IPS-20b (cell line): ENCODE results near the gene MIF.
"Not testable (repeated sequence)": the region's sequence is repeated elsewhere in the genome, so short reads cannot be mapped to it uniquely, and the experiment has no call there.

ENCODE experiments used
- H3K27ac ChIP-seq: one replicate; pipeline ENCODE4 v1.5.1; 2013; ENCODE audit warnings: low read length
- H3K27me3 ChIP-seq: 2 replicates; pipeline ENCODE4 v1.6.1; 2013; ENCODE audit warnings: mild to moderate bottlenecking, low read length, inconsistent platforms; ENCODE audit not compliant: insufficient read depth
- H3K36me3 ChIP-seq: 2 replicates; pipeline ENCODE4 v1.6.1; 2013; ENCODE audit warnings: low read depth, mild to moderate bottlenecking, inconsistent platforms, low read length, moderate library complexity; ENCODE audit not compliant: insufficient read depth
- H3K4me1 ChIP-seq: 2 replicates; pipeline ENCODE4 v1.6.1; 2013; ENCODE audit warnings: mild to moderate bottlenecking, control low read depth, inconsistent platforms, low read length, moderate library complexity; ENCODE audit not compliant: insufficient read depth
- H3K4me3 ChIP-seq: 2 replicates; pipeline ENCODE4 v1.5.1; 2013; ENCODE audit warnings: mild to moderate bottlenecking, low read length, inconsistent platforms
- H3K9ac ChIP-seq: 2 replicates; pipeline ENCODE4 v1.6.1; 2013; ENCODE audit warnings: low read depth, mild to moderate bottlenecking, inconsistent platforms, low read length, moderate library complexity
- H3K9me3 ChIP-seq: 2 replicates; pipeline ENCODE4 v1.6.1; 2013; ENCODE audit warnings: mild to moderate bottlenecking, low read depth, low read length, inconsistent platforms; ENCODE audit not compliant: insufficient read depth

The MIF gene

DNA sequence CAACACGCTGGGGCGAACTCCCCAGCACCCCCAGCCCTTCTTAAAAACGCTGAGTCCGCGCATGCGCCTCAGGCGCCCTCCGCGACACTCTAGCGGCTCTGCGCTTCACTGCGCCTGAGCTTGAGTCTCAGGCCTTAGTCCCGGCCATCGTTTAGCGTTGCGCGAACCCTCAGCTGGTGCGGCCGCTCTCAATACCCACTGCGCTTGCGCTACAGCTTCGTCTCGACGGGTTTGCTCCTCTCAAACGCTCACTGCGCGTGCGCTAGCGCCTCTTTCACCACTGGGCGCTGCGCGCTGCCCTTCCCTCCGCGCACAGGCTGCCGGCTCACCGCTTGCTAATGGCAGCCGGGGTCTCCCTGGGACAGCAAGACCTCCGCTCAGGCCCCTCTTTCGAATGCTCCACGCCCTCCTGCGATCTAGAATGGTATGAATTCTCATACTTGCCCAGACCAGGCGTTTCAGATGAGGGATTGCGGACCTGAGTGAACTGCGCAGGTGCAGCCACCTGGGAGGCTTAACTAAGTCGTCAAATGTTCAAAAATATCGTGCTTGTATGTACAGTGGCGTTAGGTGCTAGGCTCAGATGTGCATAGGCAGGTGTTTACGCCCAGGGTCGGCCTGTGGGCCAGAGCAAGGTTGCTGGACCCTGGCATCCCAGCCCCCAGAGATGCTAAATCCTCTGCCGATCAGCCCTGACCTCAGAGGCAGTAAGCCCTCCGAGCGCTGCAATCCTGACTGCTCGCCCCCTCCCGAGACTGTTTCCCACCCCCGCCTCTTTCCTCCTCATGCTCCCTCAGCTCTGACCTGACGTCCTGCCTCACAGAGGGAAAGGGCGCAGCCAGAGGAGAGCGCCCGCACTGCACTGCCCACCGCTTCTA, 36.3 kb upstream of the MIF start, which contains the start of gene SLC2A11:
Gene SLC2A11 (plus strand): TSS at position 270 of the 878 bp plus-strand sequence. CDS start 125 bp downstream, at position 395.
- Histone ChIP-seq H3K4me3 (peak within 1 kb of the TSS; percentile 92), H3K9me3 (no peaks in the 10 kb centered on the region), H3K27me3 (no peaks in the 10 kb centered on the region), H3K36me3 (0 out of 2 replicates have a peak, but pooled peaks cover under 1% of the 10 kb centered on the region), H3K4me1 (peaks cover 8% of the 10 kb centered on the region; the same call in 1 of the 2 replicates), H3K9ac (peak within 1 kb of the TSS; percentile 91), H3K27ac (peak within 1 kb of the TSS; percentile 67)

DNA sequence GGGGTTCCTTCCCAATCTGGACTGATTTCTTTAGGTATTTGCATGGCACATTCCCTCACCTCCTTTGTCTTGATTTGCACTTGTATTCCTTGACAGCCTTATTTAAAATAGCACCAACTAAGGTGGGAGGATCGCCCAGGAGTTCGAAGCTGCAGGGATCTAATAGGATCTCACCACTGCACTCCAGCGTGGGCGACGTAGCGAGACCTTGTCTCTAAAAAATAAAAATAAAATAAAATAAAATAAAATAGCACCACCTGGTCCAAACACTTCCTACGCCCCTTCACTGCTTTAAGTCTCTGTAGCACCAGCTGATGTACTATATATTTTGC, 35.7 kb upstream of the MIF start:
- H3K4me3 ChIP-seq, result peak overlapping the region; percentile 92
- no peak overlapping the region for H3K27ac ChIP-seq
- peaks cover 8% of the 10 kb centered on the region; the same call in 1 of the 2 replicates for H3K4me1 ChIP-seq
- no peaks in the 10 kb centered on the region for H3K27me3 ChIP-seq
- H3K9ac ChIP-seq, result peak overlapping the region; percentile 91; the same call in 1 of the 2 replicates
- 0 out of 2 replicates have a peak, but pooled peaks cover 5% of the 10 kb centered on the region for H3K36me3 ChIP-seq
- no peaks in the 10 kb centered on the region for H3K9me3 ChIP-seq

DNA sequence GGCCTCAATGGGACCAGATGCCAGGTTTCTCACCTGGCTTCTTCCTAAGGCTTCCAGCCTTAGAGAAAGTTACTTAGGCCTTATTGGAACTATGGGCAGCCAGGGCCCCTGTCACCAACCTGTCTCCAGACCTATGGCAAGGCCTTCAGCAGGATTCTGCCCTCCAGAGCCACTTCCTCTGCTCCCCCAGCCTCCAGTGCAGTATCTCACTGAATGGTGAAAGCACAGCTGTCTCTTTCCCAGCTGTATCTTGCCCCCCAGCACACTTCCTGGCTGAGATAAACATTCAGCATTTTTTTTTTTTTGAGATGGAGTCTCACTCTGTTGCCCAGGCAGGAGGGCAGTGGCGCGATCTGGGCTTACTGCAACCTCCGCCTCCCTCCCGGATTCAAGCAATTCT, 35.0 kb upstream of the MIF start:
- Histone ChIP-seq H3K4me1 (peaks cover 8% of the 10 kb centered on the region; the same call in 1 of the 2 replicates), H3K36me3 (0 out of 2 replicates have a peak, but pooled peaks cover 5% of the 10 kb centered on the region), H3K9me3 (no peaks in the 10 kb centered on the region), H3K9ac (peak overlapping the region; percentile 91; the same call in 1 of the 2 replicates), H3K27me3 (no peaks in the 10 kb centered on the region), H3K4me3 (no peak overlapping the region), H3K27ac (no peak overlapping the region)

DNA sequence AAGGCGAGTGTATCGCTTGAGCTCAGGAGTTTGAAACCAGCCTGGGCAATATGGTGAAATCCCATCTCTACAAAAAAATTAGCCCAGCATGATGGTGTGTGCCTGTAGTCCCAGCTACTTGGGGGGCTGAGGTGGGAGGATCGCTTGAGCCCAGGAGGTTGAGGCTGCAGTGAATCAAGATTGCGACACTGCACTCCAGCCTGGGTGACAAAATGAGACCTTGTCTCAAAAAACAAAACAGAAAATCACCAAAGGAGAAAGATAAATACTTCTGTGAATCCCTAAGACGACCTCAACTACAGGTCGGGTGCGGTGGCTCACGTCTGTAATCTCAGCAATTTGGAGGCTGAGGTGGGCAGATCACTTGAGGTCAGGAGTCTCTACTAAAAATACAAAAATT, 34.0 kb upstream of the MIF start:
- not testable (repeated sequence) for H3K27me3 ChIP-seq, H3K4me3 ChIP-seq, H3K27ac ChIP-seq, H3K4me1 ChIP-seq, H3K36me3 ChIP-seq, H3K9me3 ChIP-seq, H3K9ac ChIP-seq

DNA sequence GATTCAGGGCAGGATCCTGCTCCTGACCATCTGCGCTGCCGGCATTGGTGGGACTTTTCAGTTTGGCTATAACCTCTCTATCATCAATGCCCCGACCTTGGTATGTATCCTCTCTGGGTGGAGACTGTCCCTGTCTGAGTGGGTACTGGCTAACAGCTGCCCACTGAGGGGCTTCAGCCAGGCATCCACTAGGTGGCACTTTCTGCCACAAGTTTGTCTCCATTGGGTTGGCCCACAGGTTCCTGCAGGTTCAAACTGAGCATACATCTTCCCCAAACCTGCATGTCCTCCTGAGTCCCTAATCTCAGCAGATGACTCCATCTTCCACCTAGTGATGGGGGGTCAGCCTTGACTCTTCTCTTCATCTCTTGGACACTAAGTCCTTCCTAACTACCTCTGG, 32.1 kb upstream of the MIF start:
- 0 out of 2 replicates have a peak, but pooled peaks cover 5% of the 10 kb centered on the region for H3K36me3 ChIP-seq
- no peaks in the 10 kb centered on the region for H3K27me3 ChIP-seq
- no peak overlapping the region for H3K27ac ChIP-seq
- H3K9me3 ChIP-seq, result no peaks in the 10 kb centered on the region
- H3K9ac ChIP-seq, result no peak overlapping the region
- peaks cover 5% of the 10 kb centered on the region; the same call in 1 of the 2 replicates for H3K4me1 ChIP-seq
- H3K4me3 ChIP-seq, result no peak overlapping the region

DNA sequence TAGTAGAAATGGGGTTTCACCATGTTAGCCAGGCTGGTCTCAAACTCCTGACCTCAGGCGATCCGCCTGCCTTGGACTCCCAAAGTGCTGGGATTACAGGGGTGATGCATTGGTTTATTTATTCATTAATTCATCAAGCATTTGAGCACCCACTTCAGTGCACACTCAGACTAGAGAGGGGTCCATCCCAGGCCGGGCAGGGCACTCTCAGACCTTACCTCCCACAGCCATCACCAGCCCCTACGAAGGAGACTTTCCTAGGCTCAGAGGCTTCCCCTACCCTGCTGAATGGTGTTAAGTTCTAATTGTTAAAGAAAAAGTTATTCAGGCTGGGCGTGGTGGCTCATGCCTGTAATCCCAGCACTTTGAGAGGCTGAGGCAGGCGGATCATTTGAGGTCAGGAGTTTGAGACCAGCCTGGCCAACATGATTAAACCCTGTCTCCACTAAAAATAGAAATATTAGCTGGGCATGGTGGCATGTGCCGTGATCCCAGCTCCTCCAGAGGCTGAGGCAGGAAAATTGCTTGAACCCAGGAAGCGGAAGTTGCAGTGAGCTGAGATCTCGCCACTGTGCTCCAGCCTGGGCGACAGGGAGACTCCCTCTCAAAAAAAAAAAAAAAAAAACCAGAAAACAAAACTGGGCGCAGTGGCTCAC, 29.6 kb upstream of the MIF start:
- H3K4me1 ChIP-seq, H3K27ac ChIP-seq, H3K9ac ChIP-seq, H3K27me3 ChIP-seq, H3K9me3 ChIP-seq, H3K4me3 ChIP-seq: not testable (repeated sequence)
- peaks cover 27% of the 10 kb centered on the region; the same call in 1 of the 2 replicates for H3K36me3 ChIP-seq

DNA sequence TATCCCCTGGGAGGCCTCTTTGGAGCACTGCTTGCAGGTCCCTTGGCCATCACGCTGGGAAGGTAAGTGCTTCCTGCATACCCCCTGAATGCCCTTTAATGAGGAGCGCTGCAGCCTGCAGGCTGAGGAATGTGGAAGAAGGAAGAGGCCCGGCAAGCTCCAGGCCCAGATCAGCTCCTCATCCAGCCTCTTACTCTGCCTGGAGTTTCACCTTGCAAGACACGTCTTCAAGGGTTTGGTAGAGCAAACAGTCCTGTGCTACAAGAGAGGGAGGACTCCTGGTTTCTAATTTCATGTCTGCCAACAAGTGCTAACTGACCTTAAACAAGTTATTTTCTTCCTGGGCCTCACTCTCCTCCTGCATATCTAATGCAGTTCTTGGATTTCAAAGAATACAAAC, 25.6 kb upstream of the MIF start:
- H3K27ac ChIP-seq, result no peak overlapping the region
- peaks cover 29% of the 10 kb centered on the region; the same call in 1 of the 2 replicates for H3K36me3 ChIP-seq

DNA sequence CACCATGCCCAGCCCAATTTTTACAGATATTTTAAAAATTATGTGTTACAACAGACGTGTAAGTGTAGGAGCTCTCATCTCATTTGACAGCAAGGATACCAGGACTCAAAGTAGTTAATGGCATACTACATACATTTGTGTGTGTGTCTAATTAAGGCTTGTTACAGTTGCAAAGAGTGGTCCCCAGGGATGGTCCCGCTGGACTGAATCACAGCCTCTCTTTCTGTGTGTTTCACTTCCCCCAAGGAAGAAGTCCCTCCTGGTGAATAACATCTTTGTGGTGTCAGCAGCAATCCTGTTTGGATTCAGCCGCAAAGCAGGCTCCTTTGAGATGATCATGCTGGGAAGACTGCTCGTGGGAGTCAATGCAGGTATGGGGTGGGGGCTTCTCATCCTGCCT, 19.3 kb upstream of the MIF start:
- no peak overlapping the region for H3K4me3 ChIP-seq
- H3K27me3 ChIP-seq, result no peaks in the 10 kb centered on the region
- no peak overlapping the region for H3K9ac ChIP-seq
- H3K36me3 ChIP-seq, result peaks cover 22% of the 10 kb centered on the region
- H3K27ac ChIP-seq, result no peak overlapping the region
- H3K9me3 ChIP-seq, result no peaks in the 10 kb centered on the region
- H3K4me1 ChIP-seq, result no peaks in the 10 kb centered on the region

More for the DNA sequence above, 25.6 kb upstream of the MIF start:
- Histone ChIP-seq H3K27me3 (no peaks in the 10 kb centered on the region), H3K9ac (no peak overlapping the region; the same call in 1 of the 2 replicates), H3K4me3 (no peak overlapping the region), H3K9me3 (no peaks in the 10 kb centered on the region), H3K4me1 (no peaks in the 10 kb centered on the region)

DNA sequence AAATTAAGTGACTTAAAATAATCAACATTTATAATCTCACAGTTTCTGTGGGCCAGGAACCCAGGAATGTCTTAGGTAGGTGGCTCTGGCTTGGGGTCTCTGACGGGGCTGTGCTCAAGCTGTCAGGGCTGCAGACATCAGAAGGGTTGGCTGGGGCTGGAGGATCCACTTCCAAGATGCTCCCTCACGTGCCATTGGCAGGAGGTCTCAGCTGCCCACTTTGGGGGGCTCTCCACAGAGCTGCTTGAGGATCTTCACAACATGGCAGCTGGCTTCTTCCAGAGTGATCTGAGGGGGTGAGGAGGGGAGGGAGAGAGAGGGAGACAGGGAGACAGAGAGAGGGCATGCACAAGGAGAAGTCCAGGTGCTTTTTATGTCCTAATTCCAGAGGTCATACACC, 18.4 kb upstream of the MIF start:
- H3K36me3 ChIP-seq, result peaks cover 17% of the 10 kb centered on the region
- no peaks in the 10 kb centered on the region for H3K27me3 ChIP-seq
- H3K4me1 ChIP-seq, result no peaks in the 10 kb centered on the region
- no peak overlapping the region for H3K27ac ChIP-seq
- H3K4me3 ChIP-seq, result no peak overlapping the region
- no peak overlapping the region for H3K9ac ChIP-seq
- no peaks in the 10 kb centered on the region for H3K9me3 ChIP-seq

DNA sequence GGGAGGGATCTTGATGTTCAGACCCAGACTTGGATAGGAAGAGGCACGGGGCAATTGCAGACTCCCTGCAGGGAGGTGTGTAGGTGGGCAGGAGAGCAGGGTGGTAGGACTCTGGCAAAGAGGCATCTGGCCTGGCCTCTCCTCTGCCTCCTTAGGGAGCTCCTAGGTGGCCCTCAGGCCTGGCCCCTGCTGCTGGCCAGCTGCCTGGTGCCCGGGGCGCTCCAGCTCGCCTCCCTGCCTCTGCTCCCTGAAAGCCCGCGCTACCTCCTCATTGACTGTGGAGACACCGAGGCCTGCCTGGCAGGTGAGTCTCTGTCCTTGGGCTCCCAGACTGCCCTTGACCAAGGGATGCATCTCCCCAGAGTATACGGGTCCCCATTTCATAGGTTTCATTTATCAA, 16.6 kb upstream of the MIF start:
- H3K27me3 ChIP-seq, result no peaks in the 10 kb centered on the region
- no peak overlapping the region for H3K27ac ChIP-seq

DNA sequence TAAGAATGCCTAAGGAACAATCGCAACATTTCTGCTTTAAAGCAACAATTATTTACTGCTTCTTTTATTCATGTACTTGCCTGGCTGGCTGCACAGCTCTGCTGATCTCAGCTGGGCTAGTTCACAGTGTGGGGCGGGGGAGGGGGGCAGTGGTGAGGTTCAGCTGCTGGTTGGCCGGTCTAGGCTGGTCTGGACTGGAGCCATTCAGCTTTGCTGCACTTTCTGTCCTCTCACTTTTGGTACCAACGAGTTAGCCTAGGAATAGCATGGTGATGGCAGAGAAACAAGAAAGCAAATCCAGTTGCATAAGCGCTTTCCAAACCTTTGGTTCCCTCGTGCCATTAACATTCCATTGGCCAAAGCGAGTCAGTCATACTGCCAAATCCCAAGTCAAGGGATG, 16.0 kb upstream of the MIF start:
- H3K9me3 ChIP-seq, result no peaks in the 10 kb centered on the region
- no peaks in the 10 kb centered on the region for H3K27me3 ChIP-seq
- no peak overlapping the region for H3K27ac ChIP-seq
- H3K36me3 ChIP-seq, result peaks cover 17% of the 10 kb centered on the region
- H3K4me1 ChIP-seq, result no peaks in the 10 kb centered on the region
- H3K4me3 ChIP-seq, result no peak overlapping the region
- no peak overlapping the region for H3K9ac ChIP-seq

More for the DNA sequence above, 16.6 kb upstream of the MIF start:
- H3K4me1 ChIP-seq, result no peaks in the 10 kb centered on the region
- no peaks in the 10 kb centered on the region for H3K9me3 ChIP-seq
- H3K4me3 ChIP-seq, result no peak overlapping the region
- peaks cover 17% of the 10 kb centered on the region for H3K36me3 ChIP-seq
- H3K9ac ChIP-seq, result no peak overlapping the region
